KMS-11 (cell line): ENCODE measurements around the gene RNPS1.

ENCODE experiments used
- H2AFZ ChIP-seq: fragments of 200-600 bp; sonication (generic); 2 replicates; pipeline ENCODE4 v1.6.1; 2016; ENCODE audit warnings: antibody characterized with exemption, mixed run types, low read depth
- H3K27ac ChIP-seq: fragments of 200-600 bp; sonication (generic); 2 replicates; pipeline ENCODE4 v1.6.1; 2016; ENCODE audit warnings: mild to moderate bottlenecking, mixed run types
- H3K27me3 ChIP-seq: fragments of 200-600 bp; sonication (generic); 2 replicates; pipeline ENCODE4 v1.6.1; 2017; ENCODE audit warnings: mild to moderate bottlenecking, low read depth, mixed run types, moderate library complexity; ENCODE audit not compliant: insufficient read depth
- H3K36me3 ChIP-seq: fragments of 200-600 bp; sonication (generic); 2 replicates; pipeline ENCODE4 v1.6.1; 2017; ENCODE audit warnings: mild to moderate bottlenecking, mixed run types; ENCODE audit not compliant: insufficient read depth
- H3K4me1 ChIP-seq: fragments of 200-600 bp; sonication (generic); 2 replicates; pipeline ENCODE4 v1.6.1; 2016; ENCODE audit warnings: mild to moderate bottlenecking, low read depth, mixed run types; ENCODE audit not compliant: poor library complexity, severe bottlenecking
- H3K4me2 ChIP-seq: fragments of 200-600 bp; sonication (generic); 2 replicates; pipeline ENCODE4 v1.7.0; 2016; ENCODE audit warnings: mild to moderate bottlenecking, mixed run types
- H3K4me3 ChIP-seq: fragments of 200-600 bp; sonication (generic); IDR thresholded peaks from 2 replicates; pipeline ENCODE4 v1.6.1; 2017; ENCODE audit warnings: low read depth, low read length, mixed read lengths; ENCODE audit not compliant: insufficient read depth
- H3K79me2 ChIP-seq: fragments of 200-600 bp; sonication (generic); 2 replicates; pipeline ENCODE4 v1.6.1; 2016; ENCODE audit warnings: low read depth, mixed run types; ENCODE audit not compliant: insufficient read depth
- H3K9ac ChIP-seq: fragments of 200-600 bp; sonication (generic); 2 replicates; pipeline ENCODE4 v1.6.1; 2016; ENCODE audit warnings: mild to moderate bottlenecking, mixed run types
- H4K20me1 ChIP-seq: fragments of 200-600 bp; sonication (generic); 2 replicates; pipeline ENCODE4 v1.6.1; 2016; ENCODE audit warnings: mild to moderate bottlenecking, mixed run types; ENCODE audit not compliant: insufficient read depth
- CTCF ChIP-seq: fragments of 200-600 bp; sonication (generic); conservative IDR thresholded peaks from 2 replicates; pipeline ENCODE4 v1.6.1; 2017; ENCODE audit warnings: low read depth, mild to moderate bottlenecking, antibody characterized with exemption, low read length, moderate library complexity, mixed read lengths

The RNPS1 gene

GRCh38 chr16:2232094-2232990 lies 35.6 kb downstream of the RNPS1 start:
- no peak overlapping the region for H3K27ac ChIP-seq
- H3K4me3 ChIP-seq: no peak overlapping the region
- H3K9ac ChIP-seq: no peak overlapping the region
- no peak overlapping the region for H2AFZ ChIP-seq
- H3K79me2 ChIP-seq: peaks cover 10% of the 10 kb centered on the region; the same call in 1 of the 2 replicates
- no peaks in the 10 kb centered on the region for H4K20me1 ChIP-seq
- no peaks in the 10 kb centered on the region for H3K27me3 ChIP-seq
- H3K4me1 ChIP-seq: no peaks in the 10 kb centered on the region
- TF ChIP-seq CTCF: no peak
- no peak overlapping the region for H3K4me2 ChIP-seq
- H3K36me3 ChIP-seq: 0 out of 2 replicates have a peak, but pooled peaks cover 4% of the 10 kb centered on the region

GRCh38 chr16:2231016-2231931 lies 36.7 kb downstream of the RNPS1 start:
- TF ChIP-seq CTCF: no peak
- H3K27ac ChIP-seq: no peak overlapping the region
- no peak overlapping the region for H3K4me3 ChIP-seq
- H3K4me2 ChIP-seq: no peak overlapping the region
- H3K4me1 ChIP-seq: no peaks in the 10 kb centered on the region
- H3K27me3 ChIP-seq: no peaks in the 10 kb centered on the region
- no peak overlapping the region for H2AFZ ChIP-seq
- H3K79me2 ChIP-seq: peaks cover 20% of the 10 kb centered on the region; the same call in 1 of the 2 replicates
- H3K36me3 ChIP-seq: 0 out of 2 replicates have a peak, but pooled peaks cover 4% of the 10 kb centered on the region
- H3K9ac ChIP-seq: no peak overlapping the region
- H4K20me1 ChIP-seq: no peaks in the 10 kb centered on the region

- peaks cover 29% of the 10 kb centered on the region; the same call in 1 of the 2 replicates for H3K79me2 ChIP-seq
- no peak overlapping the region for H3K4me2 ChIP-seq
- no peaks in the 10 kb centered on the region for H4K20me1 ChIP-seq
- H3K4me3 ChIP-seq: no peak overlapping the region
- no peak overlapping the region for H3K27ac ChIP-seq
- H2AFZ ChIP-seq: no peak overlapping the region
- TF ChIP-seq CTCF: no peak
- 0 out of 2 replicates have a peak, but pooled peaks cover 3% of the 10 kb centered on the region for H3K36me3 ChIP-seq
- H3K4me1 ChIP-seq: no peaks in the 10 kb centered on the region
- no peaks in the 10 kb centered on the region for H3K27me3 ChIP-seq
- no peak overlapping the region for H3K9ac ChIP-seq
Measured at GRCh38 chr16:2230376-2230775, 37.5 kb downstream of the RNPS1 start.

- H3K36me3 ChIP-seq: no peaks in the 10 kb centered on the region
- no peak overlapping the region for H3K9ac ChIP-seq
- H3K27me3 ChIP-seq: no peaks in the 10 kb centered on the region
- peaks cover 36% of the 10 kb centered on the region for H3K79me2 ChIP-seq
- no peak overlapping the region for H3K27ac ChIP-seq
- no peak overlapping the region for H3K4me2 ChIP-seq
- no peaks in the 10 kb centered on the region for H4K20me1 ChIP-seq
- H3K4me3 ChIP-seq: no peak overlapping the region
- TF ChIP-seq CTCF: no peak
- H3K4me1 ChIP-seq: peaks cover 5% of the 10 kb centered on the region
- no peak overlapping the region for H2AFZ ChIP-seq
Measured at GRCh38 chr16:2229632-2230250, 38.2 kb downstream of the RNPS1 start.
